H1 (cell line): Measurements from ENCODE around the gene SV2B. TPM values are rescaled to one million over a fixed set of nuclear protein-coding genes. Genes with fewer than 3 reads are reported as not detected.

Experiments
- CHD1 ChIP-seq: IDR thresholded peaks from 2 replicates; pipeline ENCODE4 v1.6.1; 2012; ENCODE audit warnings: low read depth, low read length, improper control_type of control experiment
- CHD7 ChIP-seq: fragments of 300-600 bp; sonication (generic); IDR thresholded peaks from 2 replicates; pipeline ENCODE4 v1.7.1; 2012; ENCODE audit warnings: low read length, moderate library complexity, mild to moderate bottlenecking, inconsistent platforms; ENCODE audit not compliant: insufficient replicate concordance
- CTBP2 ChIP-seq: IDR thresholded peaks from 2 replicates; pipeline ENCODE4 v1.7.0; 2011; ENCODE audit warnings: borderline replicate concordance, mild to moderate bottlenecking, moderate library complexity, mixed read lengths, low read length; ENCODE audit not compliant: insufficient read depth, insufficient read length
- EGR1 ChIP-seq: IDR thresholded peaks from 2 replicates; pipeline ENCODE4 v1.6.1; 2011; ENCODE audit warnings: low read depth, low read length, borderline replicate concordance
- EP300 ChIP-seq, 2 experiments: IDR thresholded peaks; 1 replicate in 1 of 2; 2 replicates in 1 of 2; pipeline ENCODE4 v1.6.1; 2011 to 2012; ENCODE audit warnings: low read depth in 2 of 2, low read length in 2 of 2, mild to moderate bottlenecking in 2 of 2, borderline replicate concordance in 1 of 2, inconsistent platforms in 1 of 2, moderate library complexity in 1 of 2
- GABPA ChIP-seq: IDR thresholded peaks from 2 replicates; pipeline ENCODE4 v1.6.1; 2011; ENCODE audit warnings: mild to moderate bottlenecking, low read length, moderate library complexity, borderline replicate concordance; ENCODE audit not compliant: insufficient read depth
- PHF8 ChIP-seq: fragments of 200-600 bp; sonication (generic); conservative IDR thresholded peaks from 2 replicates; pipeline ENCODE4 v1.7.1; 2012; ENCODE audit warnings: low read depth, mild to moderate bottlenecking, inconsistent platforms, low read length, moderate library complexity
- RAD21 ChIP-seq, 2 experiments: IDR thresholded peaks in 1 of 2; conservative IDR thresholded peaks in 1 of 2; 2 replicates each; pipeline ENCODE4 v1.6.1; 2011; ENCODE audit warnings: low read depth in 2 of 2, low read length in 2 of 2, improper control_type of control experiment in 1 of 2, inconsistent platforms in 1 of 2, mild to moderate bottlenecking in 1 of 2, moderate library complexity in 1 of 2
- SAP30 ChIP-seq: fragments of 300-600 bp; sonication (generic); IDR thresholded peaks from 2 replicates; pipeline ENCODE4 v1.7.1; 2012; ENCODE audit warnings: low read length, moderate library complexity, mild to moderate bottlenecking, inconsistent platforms; ENCODE audit not compliant: insufficient read depth, insufficient replicate concordance
- SIX5 ChIP-seq: IDR thresholded peaks from 2 replicates; pipeline ENCODE4 v1.6.1; 2011; ENCODE audit warnings: mild to moderate bottlenecking, low read depth, low read length
- polyA plus RNA-seq, 7 experiments: library from polyadenylated mRNA; depleted of rRNA in 3 of 7; stranded (reverse) in 5 of 7; unstranded in 2 of 7; fragments of >200 nt in 5 of 7; fragments of 200-250 nt in 2 of 7; gene quantifications; 1 replicate in 5 of 7; 2 replicates in 1 of 7; 4 replicates in 1 of 7; pipeline versions ENCODE4 v1.2.1 to v1.2.3, GENCODE V29; 2011 to 2013; ENCODE audit warnings: missing spikeins in 2 of 7, mixed read lengths in 2 of 7
- total RNA-seq: library from RNA; stranded (reverse); fragmentation: NEBNext Ultra II Directional; extraction: Animal tissue kit (Norgen Biotek cat#: 25700); gene quantifications from 2 replicates; pipeline ENCODE4 v1.2.1, GENCODE V29; 2021

SV2B gene
- total and polyA plus RNA-seq, 2 of the 8 experiments (the other 6 are each of a cell fraction or from before 2014, with no cell fraction given), result 0.09 to 0.20 TPM

- TF ChIP-seq CHD7 (no peak), EP300 (IDR thresholded peaks at IDR 0.05; ENCODE audit: borderline replicate concordance in 1 of 2, low read depth in 2 of 2, low read length in 2 of 2) (no peak), GABPA (no peak), CHD1 (no peak), CTBP2 (no peak), RAD21 (IDR thresholded peaks at IDR 0.05 in 1 of 2, conservative IDR thresholded peaks at IDR 0.05 in 1 of 2; ENCODE audit: low read depth in 2 of 2, low read length in 2 of 2) (no peak), PHF8 (no peak), SIX5 (no peak), SAP30 (no peak), EGR1 (no peak)
Measured at GRCh38 chr15:91183596-91183995, 83.5 kb downstream of the SV2B start (continued).
